Activated naive CD8-positive, alpha-beta T cell treated with anti-CD3 and anti-CD28 coated beads for 36 hours (primary cell): ENCODE measurements around the gene YEATS4. TPM values are rescaled to one million over a fixed set of nuclear protein-coding genes. Genes with fewer than 3 reads are reported as not detected.
"Not testable (repeated sequence)": the region's sequence is repeated elsewhere in the genome, so short reads cannot be mapped to it uniquely, and the experiment has no call there.

Source experiments
- DNase-seq: peaks from one replicate; pipeline ENCODE4 v3.0.0; 2021
- H3K27ac Mint-ChIP-seq: one replicate; pipeline ENCODE4 v1.8.0; 2022; ENCODE audit warnings: mild to moderate bottlenecking, moderate library complexity, mixed read lengths
- H3K27me3 Mint-ChIP-seq: one replicate; pipeline ENCODE4 v1.8.0; 2022; ENCODE audit warnings: mild to moderate bottlenecking, mixed read lengths
- H3K36me3 Mint-ChIP-seq: one replicate; pipeline ENCODE4 v1.8.0; 2021; ENCODE audit warnings: mild to moderate bottlenecking, mixed read lengths
- H3K4me1 Mint-ChIP-seq: one replicate; pipeline ENCODE4 v1.8.0; 2021; ENCODE audit warnings: mixed read lengths
- H3K4me3 Mint-ChIP-seq: one replicate; pipeline ENCODE4 v1.8.0; 2022; ENCODE audit warnings: mild to moderate bottlenecking, moderate library complexity, mixed read lengths
- H3K9me3 Mint-ChIP-seq: one replicate; pipeline ENCODE4 v1.8.0; 2022; ENCODE audit warnings: mixed read lengths
- total RNA-seq, 2 experiments: library from RNA; stranded (reverse); gene quantifications; one replicate each; pipeline ENCODE4 v1.2.3, GENCODE V29; 2021

YEATS4 gene
- 10 to 100 TPM; 58.1 to 59.7 TPM for total RNA-seq

- DNase-seq, result peak; percentile 90
- Mint-ChIP-seq H3K4me3 (peak within 1 kb of the TSS; percentile 82), H3K4me1 (peaks cover 18% of the 10 kb centered on the region), H3K9me3 (no peaks in the 10 kb centered on the region), H3K27me3 (no peaks in the 10 kb centered on the region), H3K36me3 (peaks cover 16% of the 10 kb centered on the region), H3K27ac (peak within 1 kb of the TSS; percentile 92)
Measured at GRCh38 chr12:69359531-69360347, at the start of gene YEATS4. Gene YEATS4, plus strand, starts transcription at chr12:69359743. Its CDS starts 230 bp downstream, at chr12:69359973.

- no peaks in the 10 kb centered on the region for H3K27me3 Mint-ChIP-seq
- no peak overlapping the region for H3K4me3 Mint-ChIP-seq
- H3K9me3 Mint-ChIP-seq, result peaks cover 7% of the 10 kb centered on the region
- no peak for DNase-seq
- peaks cover 5% of the 10 kb centered on the region for H3K36me3 Mint-ChIP-seq
- no peak overlapping the region for H3K27ac Mint-ChIP-seq
- no peaks in the 10 kb centered on the region for H3K4me1 Mint-ChIP-seq
Measured at GRCh38 chr12:69313209-69313608, 46.3 kb upstream of the YEATS4 start.

GRCh38 chr12:69316784-69317183 is 42.8 kb upstream of the YEATS4 start:
- H3K4me1 Mint-ChIP-seq, DNase-seq, H3K36me3 Mint-ChIP-seq, H3K27me3 Mint-ChIP-seq, H3K4me3 Mint-ChIP-seq, H3K27ac Mint-ChIP-seq: not testable (repeated sequence)
- peaks cover 12% of the 10 kb centered on the region for H3K9me3 Mint-ChIP-seq

- H3K9me3 Mint-ChIP-seq, result peaks cover 12% of the 10 kb centered on the region
- not testable (repeated sequence) for H3K4me3 Mint-ChIP-seq, DNase-seq, H3K27me3 Mint-ChIP-seq, H3K36me3 Mint-ChIP-seq, H3K27ac Mint-ChIP-seq, H3K4me1 Mint-ChIP-seq
Measured at GRCh38 chr12:69317233-69317632, 42.3 kb upstream of the YEATS4 start.

- no peak for DNase-seq
- peaks cover 12% of the 10 kb centered on the region for H3K9me3 Mint-ChIP-seq
- no peaks in the 10 kb centered on the region for H3K4me1 Mint-ChIP-seq
- H3K4me3 Mint-ChIP-seq, result no peak overlapping the region
- H3K27me3 Mint-ChIP-seq, result no peaks in the 10 kb centered on the region
- H3K36me3 Mint-ChIP-seq, result peaks cover 5% of the 10 kb centered on the region
- no peak overlapping the region for H3K27ac Mint-ChIP-seq
Measured at GRCh38 chr12:69318225-69318624, 41.3 kb upstream of the YEATS4 start.

- Mint-ChIP-seq H3K9me3 (peaks cover 12% of the 10 kb centered on the region), H3K27me3 (no peaks in the 10 kb centered on the region), H3K4me1 (peaks cover 7% of the 10 kb centered on the region), H3K36me3 (peaks cover 5% of the 10 kb centered on the region), H3K4me3 (no peak overlapping the region), H3K27ac (no peak overlapping the region)
- DNase-seq, result no peak
Measured at GRCh38 chr12:69321351-69321750, 38.2 kb upstream of the YEATS4 start.

GRCh38 chr12:69324797-69325466 is 34.6 kb upstream of the YEATS4 start:
- no peak for DNase-seq
- no peak overlapping the region for H3K4me3 Mint-ChIP-seq
- no peaks in the 10 kb centered on the region for H3K9me3 Mint-ChIP-seq
- no peaks in the 10 kb centered on the region for H3K27me3 Mint-ChIP-seq
- no peaks in the 10 kb centered on the region for H3K36me3 Mint-ChIP-seq
- H3K4me1 Mint-ChIP-seq, result peaks cover 22% of the 10 kb centered on the region
- H3K27ac Mint-ChIP-seq, result no peak overlapping the region

GRCh38 chr12:69328426-69328825 is 31.1 kb upstream of the YEATS4 start:
- Mint-ChIP-seq H3K36me3 (no peaks in the 10 kb centered on the region), H3K4me3 (no peak overlapping the region), H3K27ac (peak overlapping the region; percentile 17), H3K9me3 (no peaks in the 10 kb centered on the region), H3K4me1 (peaks cover 35% of the 10 kb centered on the region), H3K27me3 (no peaks in the 10 kb centered on the region)
- no peak for DNase-seq

- no peaks in the 10 kb centered on the region for H3K36me3 Mint-ChIP-seq
Measured at GRCh38 chr12:69329669-69330428, 29.7 kb upstream of the YEATS4 start.

GRCh38 chr12:69330475-69331473 is 28.8 kb upstream of the YEATS4 start:
- H3K27me3 Mint-ChIP-seq, result no peaks in the 10 kb centered on the region
- peak overlapping the region; percentile 81 for H3K4me3 Mint-ChIP-seq
- no peaks in the 10 kb centered on the region for H3K36me3 Mint-ChIP-seq
- peaks cover 40% of the 10 kb centered on the region for H3K4me1 Mint-ChIP-seq
- H3K9me3 Mint-ChIP-seq, result no peaks in the 10 kb centered on the region
- DNase-seq, result peak; percentile 46
- peak overlapping the region; percentile 92 for H3K27ac Mint-ChIP-seq

More at GRCh38 chr12:69329669-69330428, 29.7 kb upstream of the YEATS4 start:
- H3K27me3 Mint-ChIP-seq, result no peaks in the 10 kb centered on the region
- peaks cover 42% of the 10 kb centered on the region for H3K4me1 Mint-ChIP-seq
- no peaks in the 10 kb centered on the region for H3K9me3 Mint-ChIP-seq
- peak; percentile 9 for DNase-seq
- peak overlapping the region; percentile 81 for H3K4me3 Mint-ChIP-seq
- H3K27ac Mint-ChIP-seq, result peak overlapping the region; percentile 92

- Mint-ChIP-seq H3K36me3 (no peaks in the 10 kb centered on the region), H3K9me3 (no peaks in the 10 kb centered on the region), H3K27me3 (no peaks in the 10 kb centered on the region), H3K4me3 (peak overlapping the region; percentile 81), H3K27ac (peak overlapping the region; percentile 92), H3K4me1 (peaks cover 40% of the 10 kb centered on the region)
- DNase-seq, result no peak
Measured at GRCh38 chr12:69331519-69331908, 28.0 kb upstream of the YEATS4 start.

- H3K27ac Mint-ChIP-seq, result peak overlapping the region; percentile 73
- no peaks in the 10 kb centered on the region for H3K9me3 Mint-ChIP-seq
- peaks cover 43% of the 10 kb centered on the region for H3K4me1 Mint-ChIP-seq
- H3K36me3 Mint-ChIP-seq, result no peaks in the 10 kb centered on the region
- no peak for DNase-seq
- no peaks in the 10 kb centered on the region for H3K27me3 Mint-ChIP-seq
- peak overlapping the region; percentile 57 for H3K4me3 Mint-ChIP-seq
Measured at GRCh38 chr12:69331909-69332684, 27.4 kb upstream of the YEATS4 start.

GRCh38 chr12:69332815-69333358 is 26.7 kb upstream of the YEATS4 start:
- H3K27me3 Mint-ChIP-seq, result no peaks in the 10 kb centered on the region
- H3K4me3 Mint-ChIP-seq, result no peak overlapping the region
- peak overlapping the region; percentile 59 for H3K27ac Mint-ChIP-seq
- H3K36me3 Mint-ChIP-seq, result no peaks in the 10 kb centered on the region
- DNase-seq, result no peak
- peaks cover 46% of the 10 kb centered on the region for H3K4me1 Mint-ChIP-seq
- no peaks in the 10 kb centered on the region for H3K9me3 Mint-ChIP-seq
